ENCODE results near the gene MRPL10. TPM values are rescaled to one million over a fixed set of nuclear protein-coding genes. Genes with fewer than 3 reads are reported as not detected.
A peak's percentile ranks its signal among the peaks of the same experiment; 100 is the strongest.

MRPL10 gene
- polyA plus RNA-seq, 1 donor = 48.4 TPM

GRCh38 chr17:47806026-47806912 is 25.1 kb downstream of the MRPL10 start:
- H3K27ac ChIP-seq (ENCODE audit: low read length) = no peak overlapping the region
- peaks cover 23% of the 10 kb centered on the region for H3K4me1 ChIP-seq (ENCODE audit: control insufficient read depth, insufficient read depth, low read length)
- no peaks in the 10 kb centered on the region for H3K9me3 ChIP-seq (ENCODE audit: control insufficient read depth, low read depth, low read length)
- H3K4me3 ChIP-seq (ENCODE audit: low read length) = no peak overlapping the region
- DNase-seq = no peak
- peaks cover 38% of the 10 kb centered on the region for H3K36me3 ChIP-seq (ENCODE audit: control insufficient read depth, insufficient read depth, low read length)
- no peaks in the 10 kb centered on the region for H3K27me3 ChIP-seq (ENCODE audit: control insufficient read depth, insufficient read depth, low read length)
- no CpG with 5 or more reads among the region's 16 CpGs for WGBS (ENCODE audit: insufficient coverage, low lambda C conversion rate)

- WGBS (ENCODE audit: insufficient coverage, low lambda C conversion rate) = no CpG with 5 or more reads among the region's 3 CpGs
- peaks cover 8% of the 10 kb centered on the region for H3K4me1 ChIP-seq (ENCODE audit: control insufficient read depth, insufficient read depth, low read length)
- peaks cover 30% of the 10 kb centered on the region for H3K36me3 ChIP-seq (ENCODE audit: control insufficient read depth, insufficient read depth, low read length)
- H3K9me3 ChIP-seq (ENCODE audit: control insufficient read depth, low read depth, low read length) = no peaks in the 10 kb centered on the region
- no peak for DNase-seq
- no peak overlapping the region for H3K27ac ChIP-seq (ENCODE audit: low read length)
- no peaks in the 10 kb centered on the region for H3K27me3 ChIP-seq (ENCODE audit: control insufficient read depth, insufficient read depth, low read length)
- no peak overlapping the region for H3K4me3 ChIP-seq (ENCODE audit: low read length)
Observed at GRCh38 chr17:47804461-47804860, 26.9 kb downstream of the MRPL10 start.

DNA sequence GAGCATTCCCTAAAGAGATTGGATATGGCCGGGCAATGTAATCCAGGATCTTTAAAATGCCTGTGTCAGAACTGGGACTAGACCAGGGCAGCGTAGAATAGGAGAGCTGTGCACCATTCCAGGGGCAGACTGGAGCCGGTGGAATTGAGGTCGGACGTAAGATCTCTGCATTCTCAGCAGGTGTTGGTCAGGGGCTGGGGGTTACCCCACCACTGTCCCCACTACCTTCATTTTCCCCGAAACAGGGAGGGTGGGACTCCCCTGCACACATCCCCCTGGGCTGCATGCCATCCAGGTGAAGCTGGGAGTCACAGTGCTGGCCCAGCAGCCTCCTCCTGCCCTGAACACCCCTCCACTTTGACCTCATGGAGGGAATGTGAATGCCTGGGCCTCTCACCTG is 27.6 kb downstream of the MRPL10 start:
- H3K27ac ChIP-seq (ENCODE audit: low read length) = no peak overlapping the region
- no peaks in the 10 kb centered on the region for H3K27me3 ChIP-seq (ENCODE audit: control insufficient read depth, insufficient read depth, low read length)
- peaks cover under 1% of the 10 kb centered on the region for H3K4me1 ChIP-seq (ENCODE audit: control insufficient read depth, insufficient read depth, low read length)
- no peaks in the 10 kb centered on the region for H3K9me3 ChIP-seq (ENCODE audit: control insufficient read depth, low read depth, low read length)
- WGBS (ENCODE audit: insufficient coverage, low lambda C conversion rate) = no CpG with 5 or more reads among the region's 6 CpGs
- H3K4me3 ChIP-seq (ENCODE audit: low read length) = no peak overlapping the region
- H3K36me3 ChIP-seq (ENCODE audit: control insufficient read depth, insufficient read depth, low read length) = peaks cover 23% of the 10 kb centered on the region
- no peak for DNase-seq

GRCh38 chr17:47803201-47803600 is 28.1 kb downstream of the MRPL10 start:
- no peaks in the 10 kb centered on the region for H3K27me3 ChIP-seq (ENCODE audit: control insufficient read depth, insufficient read depth, low read length)
- no peaks in the 10 kb centered on the region for H3K9me3 ChIP-seq (ENCODE audit: control insufficient read depth, low read depth, low read length)
- H3K4me3 ChIP-seq (ENCODE audit: low read length) = no peak overlapping the region
- peaks cover 17% of the 10 kb centered on the region for H3K36me3 ChIP-seq (ENCODE audit: control insufficient read depth, insufficient read depth, low read length)
- no peak overlapping the region for H3K27ac ChIP-seq (ENCODE audit: low read length)
- no CpG with 5 or more reads among the region's 5 CpGs for WGBS (ENCODE audit: insufficient coverage, low lambda C conversion rate)
- no peaks in the 10 kb centered on the region for H3K4me1 ChIP-seq (ENCODE audit: control insufficient read depth, insufficient read depth, low read length)
- no peak for DNase-seq

DNA sequence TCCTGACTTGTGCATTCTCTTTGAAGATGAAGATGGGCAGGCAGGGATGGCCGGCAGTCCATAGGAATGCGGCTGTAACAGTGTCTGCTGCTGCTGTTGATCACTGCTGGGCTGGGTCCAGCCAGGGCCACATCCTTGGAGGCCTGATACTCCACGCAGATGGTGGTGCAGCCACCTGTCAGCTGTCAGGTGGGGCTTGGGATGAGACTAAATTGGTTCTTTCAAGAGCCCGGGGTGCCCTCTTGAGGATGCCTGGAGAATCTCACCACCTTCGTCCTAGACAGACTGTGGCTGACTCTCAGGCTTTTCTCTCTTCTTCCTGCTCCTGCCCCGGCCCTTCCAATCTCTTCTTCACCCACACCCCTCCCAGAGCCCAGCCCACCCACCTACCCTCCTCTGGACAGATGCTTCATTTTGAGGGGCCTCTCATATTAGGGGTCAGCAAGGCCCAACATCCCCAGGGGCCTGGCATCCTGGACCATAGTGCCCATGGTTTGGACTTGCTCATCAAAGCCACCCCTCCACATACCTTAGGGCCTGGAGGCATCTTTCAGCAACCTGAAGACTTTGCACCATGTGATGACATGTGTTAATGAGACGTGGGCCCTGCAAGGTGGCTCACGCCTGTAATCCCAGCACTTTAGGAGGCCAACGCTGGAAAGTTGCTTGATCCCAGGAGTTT is 28.9 kb downstream of the MRPL10 start:
- DNase-seq = peak; percentile 27 to 48
- Histone ChIP-seq H3K27ac (ENCODE audit: low read length) (no peak overlapping the region), H3K4me3 (ENCODE audit: low read length) (no peak overlapping the region), H3K9me3 (ENCODE audit: control insufficient read depth, low read depth, low read length) (no peaks in the 10 kb centered on the region), H3K27me3 (ENCODE audit: control insufficient read depth, insufficient read depth, low read length) (peaks cover 2% of the 10 kb centered on the region), H3K4me1 (ENCODE audit: control insufficient read depth, insufficient read depth, low read length) (no peaks in the 10 kb centered on the region), H3K36me3 (ENCODE audit: control insufficient read depth, insufficient read depth, low read length) (peaks cover 10% of the 10 kb centered on the region)
- no CpG with 5 or more reads among the region's 9 CpGs for WGBS (ENCODE audit: insufficient coverage, low lambda C conversion rate)

GRCh38 chr17:47801906-47802305 is 29.4 kb downstream of the MRPL10 start:
- Histone ChIP-seq H3K9me3 (ENCODE audit: control insufficient read depth, low read depth, low read length) (no peaks in the 10 kb centered on the region), H3K4me1 (ENCODE audit: control insufficient read depth, insufficient read depth, low read length) (no peaks in the 10 kb centered on the region), H3K36me3 (ENCODE audit: control insufficient read depth, insufficient read depth, low read length) (peaks cover 4% of the 10 kb centered on the region), H3K27ac (ENCODE audit: low read length) (no peak overlapping the region), H3K4me3 (ENCODE audit: low read length) (no peak overlapping the region), H3K27me3 (ENCODE audit: control insufficient read depth, insufficient read depth, low read length) (peaks cover 2% of the 10 kb centered on the region)
- no peak for DNase-seq
- WGBS (ENCODE audit: insufficient coverage, low lambda C conversion rate) = no CpG with 5 or more reads among the region's 6 CpGs

DNA sequence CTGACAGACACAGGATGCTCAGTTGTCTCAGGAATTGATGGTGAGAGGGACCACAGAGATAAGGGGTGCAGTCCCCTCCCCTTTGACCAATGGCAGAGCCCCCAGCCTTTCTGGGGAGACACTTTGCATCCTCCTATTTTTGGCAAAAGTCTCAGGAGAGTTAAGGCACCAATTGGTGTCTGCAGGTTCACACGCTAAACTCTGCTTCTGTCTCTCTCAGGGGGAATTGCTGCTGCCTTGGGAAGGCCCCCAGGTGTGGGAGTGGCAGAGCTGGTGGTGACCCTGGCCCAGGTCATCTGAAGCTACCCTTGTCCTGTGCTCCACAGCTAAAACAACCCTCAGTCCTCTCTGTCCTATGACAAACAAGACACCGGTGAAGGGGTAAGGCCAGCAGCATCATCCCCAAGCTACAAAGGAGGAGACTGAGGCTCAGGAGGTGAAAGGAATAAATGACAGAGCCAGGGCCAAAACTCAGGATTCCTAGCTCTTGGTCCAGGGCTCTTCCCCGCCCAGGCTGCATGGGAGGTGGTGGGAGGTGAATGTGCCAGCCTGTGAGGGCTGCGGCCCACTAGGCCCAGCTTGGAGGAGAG is 30.1 kb downstream of the MRPL10 start:
- Histone ChIP-seq H3K9me3 (ENCODE audit: control insufficient read depth, low read depth, low read length) (no peaks in the 10 kb centered on the region), H3K4me1 (ENCODE audit: control insufficient read depth, insufficient read depth, low read length) (no peaks in the 10 kb centered on the region), H3K36me3 (ENCODE audit: control insufficient read depth, insufficient read depth, low read length) (no peaks in the 10 kb centered on the region), H3K27ac (ENCODE audit: low read length) (no peak overlapping the region), H3K4me3 (ENCODE audit: low read length) (no peak overlapping the region), H3K27me3 (ENCODE audit: control insufficient read depth, insufficient read depth, low read length) (peaks cover 2% of the 10 kb centered on the region)
- no CpG with 5 or more reads among the region's 4 CpGs for WGBS (ENCODE audit: insufficient coverage, low lambda C conversion rate)
- no peak for DNase-seq

- H3K9me3 ChIP-seq (ENCODE audit: control insufficient read depth, low read depth, low read length) = no peaks in the 10 kb centered on the region
- H3K27ac ChIP-seq (ENCODE audit: low read length) = no peak overlapping the region
- no CpG with 5 or more reads among the region's 12 CpGs for WGBS (ENCODE audit: insufficient coverage, low lambda C conversion rate)
- H3K36me3 ChIP-seq (ENCODE audit: control insufficient read depth, insufficient read depth, low read length) = no peaks in the 10 kb centered on the region
- no peaks in the 10 kb centered on the region for H3K4me1 ChIP-seq (ENCODE audit: control insufficient read depth, insufficient read depth, low read length)
- H3K27me3 ChIP-seq (ENCODE audit: control insufficient read depth, insufficient read depth, low read length) = peaks cover 2% of the 10 kb centered on the region
- H3K4me3 ChIP-seq (ENCODE audit: low read length) = no peak overlapping the region
- no peak for DNase-seq
Observed at GRCh38 chr17:47800686-47801085, 30.7 kb downstream of the MRPL10 start.

DNA sequence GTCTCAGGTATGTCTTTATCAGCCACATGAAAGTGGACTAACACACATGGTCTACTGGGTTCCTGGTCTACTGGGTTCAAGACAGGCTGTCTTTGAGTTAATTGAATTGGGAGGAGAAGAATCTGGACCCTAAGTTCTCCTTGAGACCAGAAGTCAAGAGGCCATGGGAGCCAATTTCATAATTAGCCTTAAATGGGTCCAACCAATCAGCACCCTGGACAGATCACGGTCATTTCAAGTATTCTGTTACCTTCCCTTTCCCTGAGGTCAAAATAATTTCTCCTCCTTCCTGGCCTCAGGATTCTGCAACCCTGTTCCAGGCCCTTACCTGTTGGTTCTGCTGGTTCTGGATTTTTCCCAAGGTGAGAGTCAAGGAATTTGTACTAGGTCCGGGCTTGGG is 33.5 kb downstream of the MRPL10 start:
- WGBS (ENCODE audit: insufficient coverage, low lambda C conversion rate) = no CpG with 5 or more reads among the region's 2 CpGs

DNA sequence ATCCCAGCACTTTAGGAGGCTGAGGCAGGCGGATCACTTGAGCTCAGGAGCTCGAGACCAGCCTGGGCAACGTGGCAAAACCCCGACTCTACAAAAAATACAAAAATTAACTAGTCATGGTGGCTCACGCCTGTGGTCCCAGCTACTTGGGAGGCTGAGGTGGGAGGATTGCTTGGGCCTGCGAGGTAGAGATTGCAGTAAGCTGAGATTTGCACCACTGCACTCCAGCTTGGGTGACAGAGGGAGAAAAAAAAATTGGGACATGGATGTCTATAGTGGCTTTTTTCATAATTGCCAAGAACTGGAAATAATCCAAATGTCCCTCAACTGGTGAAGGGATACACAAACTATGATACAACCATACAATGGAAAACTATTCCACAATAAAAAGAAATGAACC is 38.4 kb downstream of the MRPL10 start:
- H3K4me3 ChIP-seq (ENCODE audit: low read length) = no peak overlapping the region
- no peaks in the 10 kb centered on the region for H3K36me3 ChIP-seq (ENCODE audit: control insufficient read depth, insufficient read depth, low read length)
- no CpG with 5 or more reads among the region's 6 CpGs for WGBS (ENCODE audit: insufficient coverage, low lambda C conversion rate)
- H3K27ac ChIP-seq (ENCODE audit: low read length) = no peak overlapping the region
- no peak for DNase-seq
- H3K4me1 ChIP-seq (ENCODE audit: control insufficient read depth, insufficient read depth, low read length) = no peaks in the 10 kb centered on the region
- H3K27me3 ChIP-seq (ENCODE audit: control insufficient read depth, insufficient read depth, low read length) = peaks cover 47% of the 10 kb centered on the region
- no peaks in the 10 kb centered on the region for H3K9me3 ChIP-seq (ENCODE audit: control insufficient read depth, low read depth, low read length)

More for the DNA sequence above, 33.5 kb downstream of the MRPL10 start:
- Histone ChIP-seq H3K27ac (ENCODE audit: low read length) (no peak overlapping the region), H3K36me3 (ENCODE audit: control insufficient read depth, insufficient read depth, low read length) (no peaks in the 10 kb centered on the region), H3K4me1 (ENCODE audit: control insufficient read depth, insufficient read depth, low read length) (no peaks in the 10 kb centered on the region), H3K27me3 (ENCODE audit: control insufficient read depth, insufficient read depth, low read length) (peaks cover 12% of the 10 kb centered on the region), H3K4me3 (ENCODE audit: low read length) (no peak overlapping the region), H3K9me3 (ENCODE audit: control insufficient read depth, low read depth, low read length) (no peaks in the 10 kb centered on the region)
- DNase-seq = no peak

All from large intestine (tissue), 3 donors.